Endodermal cell (in vitro differentiated cells): ENCODE measurements around the gene TIMM8B. TPM values are rescaled to one million over a fixed set of nuclear protein-coding genes. Genes with fewer than 3 reads are reported as not detected.

Experiments
- DNase-seq: peaks from one replicate; pipeline ENCODE4 v3.0.0-alpha.2; 2017
- H3K27ac ChIP-seq: 2 replicates; pipeline ENCODE4 v1.5.1; 2013; ENCODE audit warnings: mild to moderate bottlenecking, low read depth, low read length, moderate library complexity
- H3K27me3 ChIP-seq: 2 replicates; pipeline ENCODE4 v1.6.1; 2013; ENCODE audit warnings: mild to moderate bottlenecking, low read length, moderate library complexity; ENCODE audit not compliant: insufficient read depth, control insufficient read depth, poor library complexity, severe bottlenecking
- H3K36me3 ChIP-seq: 2 replicates; pipeline ENCODE4 v1.7.0; 2013; ENCODE audit warnings: mild to moderate bottlenecking, low read length, moderate library complexity; ENCODE audit not compliant: control insufficient read depth, insufficient read depth
- H3K4me1 ChIP-seq: one replicate; pipeline ENCODE4 v1.7.0; 2013; ENCODE audit warnings: low read length; ENCODE audit not compliant: control insufficient read depth, insufficient read depth
- H3K4me3 ChIP-seq: 2 replicates; pipeline ENCODE4 v1.5.1; 2013; ENCODE audit warnings: mild to moderate bottlenecking, low read length, moderate library complexity
- H3K9ac ChIP-seq: 2 replicates; pipeline ENCODE4 v1.6.1; 2013; ENCODE audit warnings: mild to moderate bottlenecking, low read length, moderate library complexity; ENCODE audit not compliant: poor library complexity, severe bottlenecking; ENCODE audit errors: extremely low read depth
- H3K9me3 ChIP-seq: 2 replicates; pipeline ENCODE4 v1.6.1; 2013; ENCODE audit warnings: mild to moderate bottlenecking, low read length, moderate library complexity; ENCODE audit not compliant: control insufficient read depth
- H3K27ac Mint-ChIP-seq: 2 replicates; pipeline ENCODE4 v1.8.0; 2020; ENCODE audit warnings: mixed read lengths
- H3K27me3 Mint-ChIP-seq: 2 replicates; pipeline ENCODE4 v1.8.0; 2021; ENCODE audit warnings: mild to moderate bottlenecking, mixed read lengths; ENCODE audit not compliant: insufficient read depth
- H3K36me3 Mint-ChIP-seq: 2 replicates; pipeline ENCODE4 v1.8.0; 2020; ENCODE audit warnings: low read depth, mixed read lengths
- H3K4me1 Mint-ChIP-seq: 2 replicates; pipeline ENCODE4 v1.8.0; 2020; ENCODE audit warnings: mixed read lengths
- H3K4me3 Mint-ChIP-seq: 2 replicates; pipeline ENCODE4 v1.8.0; 2020; ENCODE audit warnings: mild to moderate bottlenecking, moderate library complexity, mixed read lengths
- H3K9me3 Mint-ChIP-seq: 2 replicates; pipeline ENCODE4 v1.8.0; 2020; ENCODE audit warnings: mild to moderate bottlenecking, mixed read lengths
- CTCF ChIP-seq: fragments of 200-600 bp; sonication (generic); conservative IDR thresholded peaks from 2 replicates; pipeline ENCODE4 v1.5.0; 2021; ENCODE audit warnings: antibody characterized with exemption, mild to moderate bottlenecking
- WGBS, 2 experiments: methylation state at CpG; one replicate each; pipeline versions ENCODE4 v1.1.5 to v1.1.7; 2013; ENCODE audit warnings: missing lambda C conversion rate in 2 of 2, mixed read lengths in 1 of 2; ENCODE audit not compliant: insufficient coverage in 1 of 2, insufficient read length in 1 of 2; 5-methylcytosine and 5-hydroxymethylcytosine counted together
- total RNA-seq, 2 donors: library from RNA; stranded (reverse); fragmentation: NEBNext Ultra II Directional in 1 of 2; extraction: Animal tissue kit (Norgen Biotek cat#: 25700) in 1 of 2; gene quantifications; 2 replicates in 1 of 2; 3 replicates in 1 of 2; pipeline ENCODE4 v1.2.1, GENCODE V29; 2021

The TIMM8B gene
- total RNA-seq, 2 donors from 2014 or later = 65.1 to 71.3 TPM

GRCh38 chr11:112129656-112130055 lies 43.1 kb upstream of the TIMM8B start:
- no peak overlapping the region for H3K27ac ChIP-seq
- no peaks in the 10 kb centered on the region for H3K9me3 ChIP-seq
- no peaks in the 10 kb centered on the region for H3K27me3 ChIP-seq
- DNase-seq = no peak
- no peaks in the 10 kb centered on the region for H3K36me3 ChIP-seq
- Mint-ChIP-seq H3K9me3 (no peaks in the 10 kb centered on the region), H3K27ac (no peak overlapping the region), H3K36me3 (no peaks in the 10 kb centered on the region), H3K27me3 (no peaks in the 10 kb centered on the region), H3K4me1 (no peaks in the 10 kb centered on the region), H3K4me3 (no peak overlapping the region)
- H3K4me1 ChIP-seq = no peaks in the 10 kb centered on the region
- WGBS, 2 experiments = 91 to 98% methylated on average over 4 to 5 of the region's 5 CpGs
- no peak for TF ChIP-seq CTCF
- H3K4me3 ChIP-seq = no peak overlapping the region
- no peak overlapping the region for H3K9ac ChIP-seq

DNA sequence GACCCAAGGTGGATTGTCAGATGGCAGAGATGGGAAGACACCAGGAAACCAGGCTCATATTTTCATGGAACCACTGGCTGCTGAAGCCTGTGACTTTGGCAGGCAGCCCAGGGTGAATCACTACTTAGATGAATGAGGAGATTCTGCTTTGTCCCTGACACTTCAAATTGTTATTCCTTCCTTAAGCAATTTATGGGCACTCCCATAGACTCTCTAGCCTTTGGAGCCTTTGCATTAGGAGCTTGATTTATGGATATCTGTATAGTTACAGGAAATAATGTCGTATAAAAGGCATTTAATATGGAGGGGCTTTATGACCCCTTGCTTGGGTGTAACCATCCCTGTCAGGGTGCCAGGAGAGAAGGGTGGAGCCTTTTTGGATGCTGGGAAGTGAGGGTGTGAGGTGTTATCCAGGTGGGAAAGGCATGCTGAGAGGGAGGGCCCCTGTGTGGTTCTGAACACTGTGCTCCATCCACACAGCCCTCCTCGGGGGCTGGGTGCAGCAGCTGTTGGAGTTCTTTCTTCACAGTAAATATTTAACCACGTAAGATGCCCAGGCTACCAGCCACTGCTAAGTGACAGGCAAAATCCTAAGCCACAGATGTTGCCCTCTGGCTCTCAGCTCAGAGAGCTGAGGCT lies 42.0 kb upstream of the TIMM8B start:
- 81 to 90% methylated on average over 3 of the region's 3 CpGs for WGBS, 2 experiments
- Histone ChIP-seq H3K9me3 (no peaks in the 10 kb centered on the region), H3K9ac (no peak overlapping the region), H3K4me1 (no peaks in the 10 kb centered on the region), H3K36me3 (no peaks in the 10 kb centered on the region), H3K4me3 (no peak overlapping the region), H3K27me3 (no peaks in the 10 kb centered on the region), H3K27ac (no peak overlapping the region)
- H3K9me3 Mint-ChIP-seq = no peaks in the 10 kb centered on the region
- H3K4me1 Mint-ChIP-seq = no peaks in the 10 kb centered on the region
- no peaks in the 10 kb centered on the region for H3K36me3 Mint-ChIP-seq
- no peak overlapping the region for H3K27ac Mint-ChIP-seq
- no peak for DNase-seq
- no peak for TF ChIP-seq CTCF
- H3K4me3 Mint-ChIP-seq = no peak overlapping the region
- H3K27me3 Mint-ChIP-seq = no peaks in the 10 kb centered on the region

DNA sequence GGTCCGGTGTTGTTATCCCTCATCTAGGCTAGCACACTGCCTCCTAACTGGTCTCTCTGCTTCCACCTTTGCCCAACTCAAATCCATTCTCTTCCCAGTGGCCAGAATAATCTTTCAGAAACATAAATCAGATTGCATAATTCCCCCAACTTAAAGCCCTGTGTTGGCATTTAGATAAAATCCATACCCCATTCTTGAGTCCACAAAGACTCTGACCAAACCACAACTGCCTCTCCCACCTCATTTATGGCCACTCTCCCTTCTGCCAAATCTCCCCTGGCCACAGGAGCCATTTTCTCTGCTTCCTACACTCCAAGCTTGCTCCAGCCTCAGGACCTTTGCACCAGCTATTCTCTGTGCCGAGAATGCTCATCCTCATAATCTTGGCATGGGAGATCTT lies 40.5 kb upstream of the TIMM8B start:
- no peaks in the 10 kb centered on the region for H3K36me3 ChIP-seq
- 99 to 100% methylated on average over 1 to 2 of the region's 2 CpGs for WGBS, 2 experiments
- no peak overlapping the region for H3K27ac Mint-ChIP-seq
- H3K36me3 Mint-ChIP-seq = no peaks in the 10 kb centered on the region
- no peaks in the 10 kb centered on the region for H3K9me3 ChIP-seq
- no peak overlapping the region for H3K4me3 ChIP-seq
- DNase-seq = no peak
- no peak overlapping the region for H3K27ac ChIP-seq
- TF ChIP-seq CTCF = no peak
- H3K9ac ChIP-seq = no peak overlapping the region
- no peaks in the 10 kb centered on the region for H3K4me1 Mint-ChIP-seq
- H3K27me3 Mint-ChIP-seq = no peaks in the 10 kb centered on the region
- peaks cover under 1% of the 10 kb centered on the region for H3K9me3 Mint-ChIP-seq
- H3K27me3 ChIP-seq = no peaks in the 10 kb centered on the region
- H3K4me3 Mint-ChIP-seq = no peak overlapping the region
- no peaks in the 10 kb centered on the region for H3K4me1 ChIP-seq
